H1 (cell line): Measurements from ENCODE around the gene FAM170B.

Experiments
- HDAC2 ChIP-seq, 2 experiments: fragments of 300-600 bp in 1 of 2; sonication (generic) in 1 of 2; IDR thresholded peaks; 2 replicates each; pipeline ENCODE4 v1.6.1; 2011 to 2012; ENCODE audit warnings: low read depth in 2 of 2, low read length in 2 of 2, mild to moderate bottlenecking in 2 of 2, moderate library complexity in 2 of 2, borderline replicate concordance in 1 of 2, inconsistent platforms in 1 of 2
- SAP30 ChIP-seq: fragments of 300-600 bp; sonication (generic); IDR thresholded peaks from 2 replicates; pipeline ENCODE4 v1.7.1; 2012; ENCODE audit warnings: low read length, moderate library complexity, mild to moderate bottlenecking, inconsistent platforms; ENCODE audit not compliant: insufficient read depth, insufficient replicate concordance
- SRF ChIP-seq: IDR thresholded peaks from 2 replicates; pipeline ENCODE4 v1.6.1; 2011; ENCODE audit warnings: mild to moderate bottlenecking, low read depth, low read length, moderate library complexity

GRCh38 chr10:49165821-49166483 lies 32.1 kb upstream of the FAM170B start:
- TF ChIP-seq SRF (no peak), SAP30 (no peak), HDAC2 (IDR thresholded peaks at IDR 0.05; ENCODE audit: borderline replicate concordance in 1 of 2, low read depth in 2 of 2, low read length in 2 of 2) (no peak)
